Measurements from ENCODE around the gene DMC1. TPM values are rescaled to one million over a fixed set of nuclear protein-coding genes. Genes with fewer than 3 reads are reported as not detected.
A peak's percentile ranks its signal among the peaks of the same experiment; 100 is the strongest.

The DMC1 gene
- total and polyA plus RNA-seq, 2 of the 13 experiments (the other 11 are each of a cell fraction or from before 2014, with no cell fraction given), result 0.82 TPM; not detected in 1

DNA sequence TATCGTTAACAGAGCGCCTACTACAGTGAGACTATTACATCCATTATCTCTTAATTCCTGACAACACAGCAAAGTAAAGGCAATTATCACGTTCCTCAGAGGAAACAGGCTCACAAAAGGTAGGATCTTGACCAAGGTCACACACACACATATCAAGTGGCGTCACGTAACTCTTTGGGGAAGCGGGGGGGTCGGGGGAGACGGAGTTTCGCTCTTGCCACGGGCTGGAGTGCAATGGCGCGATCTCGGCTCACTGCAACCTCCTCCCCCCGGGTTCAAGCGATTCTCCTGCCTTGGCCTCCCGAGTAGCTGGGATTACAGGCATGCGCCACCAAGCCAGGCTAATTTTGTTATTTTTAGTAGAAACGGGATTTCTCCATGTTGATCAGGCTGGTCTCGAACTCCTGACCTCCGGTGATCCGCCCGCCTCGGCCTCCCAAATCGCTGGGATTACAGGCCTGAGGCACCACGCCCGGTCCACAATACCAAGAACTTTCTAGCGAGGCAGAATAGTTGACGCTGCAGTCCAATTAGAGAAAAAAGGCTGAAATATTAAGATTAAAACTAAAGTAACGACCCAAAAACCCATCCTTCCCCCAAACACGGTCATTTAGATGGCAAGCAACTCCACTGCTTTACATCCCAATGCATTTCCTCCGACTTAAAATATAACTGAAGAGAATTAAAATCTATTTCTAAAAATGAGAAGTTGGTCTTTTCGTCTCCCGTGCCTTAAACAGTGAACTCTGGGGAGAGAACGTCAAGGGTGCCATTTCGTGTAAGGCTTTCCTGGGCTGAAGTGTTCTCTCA is 65.0 kb downstream of the DMC1 start (continued):
- TF ChIP-seq, protein P1, sequence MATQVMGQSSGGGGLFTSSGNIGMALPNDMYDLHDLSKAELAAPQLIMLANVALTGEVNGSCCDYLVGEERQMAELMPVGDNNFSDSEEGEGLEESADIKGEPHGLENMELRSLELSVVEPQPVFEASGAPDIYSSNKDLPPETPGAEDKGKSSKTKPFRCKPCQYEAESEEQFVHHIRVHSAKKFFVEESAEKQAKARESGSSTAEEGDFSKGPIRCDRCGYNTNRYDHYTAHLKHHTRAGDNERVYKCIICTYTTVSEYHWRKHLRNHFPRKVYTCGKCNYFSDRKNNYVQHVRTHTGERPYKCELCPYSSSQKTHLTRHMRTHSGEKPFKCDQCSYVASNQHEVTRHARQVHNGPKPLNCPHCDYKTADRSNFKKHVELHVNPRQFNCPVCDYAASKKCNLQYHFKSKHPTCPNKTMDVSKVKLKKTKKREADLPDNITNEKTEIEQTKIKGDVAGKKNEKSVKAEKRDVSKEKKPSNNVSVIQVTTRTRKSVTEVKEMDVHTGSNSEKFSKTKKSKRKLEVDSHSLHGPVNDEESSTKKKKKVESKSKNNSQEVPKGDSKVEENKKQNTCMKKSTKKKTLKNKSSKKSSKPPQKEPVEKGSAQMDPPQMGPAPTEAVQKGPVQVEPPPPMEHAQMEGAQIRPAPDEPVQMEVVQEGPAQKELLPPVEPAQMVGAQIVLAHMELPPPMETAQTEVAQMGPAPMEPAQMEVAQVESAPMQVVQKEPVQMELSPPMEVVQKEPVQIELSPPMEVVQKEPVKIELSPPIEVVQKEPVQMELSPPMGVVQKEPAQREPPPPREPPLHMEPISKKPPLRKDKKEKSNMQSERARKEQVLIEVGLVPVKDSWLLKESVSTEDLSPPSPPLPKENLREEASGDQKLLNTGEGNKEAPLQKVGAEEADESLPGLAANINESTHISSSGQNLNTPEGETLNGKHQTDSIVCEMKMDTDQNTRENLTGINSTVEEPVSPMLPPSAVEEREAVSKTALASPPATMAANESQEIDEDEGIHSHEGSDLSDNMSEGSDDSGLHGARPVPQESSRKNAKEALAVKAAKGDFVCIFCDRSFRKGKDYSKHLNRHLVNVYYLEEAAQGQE (IDR thresholded peaks at IDR 0.05; ENCODE audit: borderline replicate concordance in 1 of 2, low read depth in 1 of 2, low read length in 2 of 2), result no peak
- TF ChIP-seq, protein P2, sequence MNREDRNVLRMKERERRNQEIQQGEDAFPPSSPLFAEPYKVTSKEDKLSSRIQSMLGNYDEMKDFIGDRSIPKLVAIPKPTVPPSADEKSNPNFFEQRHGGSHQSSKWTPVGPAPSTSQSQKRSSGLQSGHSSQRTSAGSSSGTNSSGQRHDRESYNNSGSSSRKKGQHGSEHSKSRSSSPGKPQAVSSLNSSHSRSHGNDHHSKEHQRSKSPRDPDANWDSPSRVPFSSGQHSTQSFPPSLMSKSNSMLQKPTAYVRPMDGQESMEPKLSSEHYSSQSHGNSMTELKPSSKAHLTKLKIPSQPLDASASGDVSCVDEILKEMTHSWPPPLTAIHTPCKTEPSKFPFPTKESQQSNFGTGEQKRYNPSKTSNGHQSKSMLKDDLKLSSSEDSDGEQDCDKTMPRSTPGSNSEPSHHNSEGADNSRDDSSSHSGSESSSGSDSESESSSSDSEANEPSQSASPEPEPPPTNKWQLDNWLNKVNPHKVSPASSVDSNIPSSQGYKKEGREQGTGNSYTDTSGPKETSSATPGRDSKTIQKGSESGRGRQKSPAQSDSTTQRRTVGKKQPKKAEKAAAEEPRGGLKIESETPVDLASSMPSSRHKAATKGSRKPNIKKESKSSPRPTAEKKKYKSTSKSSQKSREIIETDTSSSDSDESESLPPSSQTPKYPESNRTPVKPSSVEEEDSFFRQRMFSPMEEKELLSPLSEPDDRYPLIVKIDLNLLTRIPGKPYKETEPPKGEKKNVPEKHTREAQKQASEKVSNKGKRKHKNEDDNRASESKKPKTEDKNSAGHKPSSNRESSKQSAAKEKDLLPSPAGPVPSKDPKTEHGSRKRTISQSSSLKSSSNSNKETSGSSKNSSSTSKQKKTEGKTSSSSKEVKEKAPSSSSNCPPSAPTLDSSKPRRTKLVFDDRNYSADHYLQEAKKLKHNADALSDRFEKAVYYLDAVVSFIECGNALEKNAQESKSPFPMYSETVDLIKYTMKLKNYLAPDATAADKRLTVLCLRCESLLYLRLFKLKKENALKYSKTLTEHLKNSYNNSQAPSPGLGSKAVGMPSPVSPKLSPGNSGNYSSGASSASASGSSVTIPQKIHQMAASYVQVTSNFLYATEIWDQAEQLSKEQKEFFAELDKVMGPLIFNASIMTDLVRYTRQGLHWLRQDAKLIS (CRISPR knock-in tag; IDR thresholded peaks at IDR 0.05), result no peak
- TF ChIP-seq RBFOX2 (IDR thresholded peaks at IDR 0.05; ENCODE audit: low read depth, low read length) (no peak), RARA (CRISPR knock-in tag; IDR thresholded peaks at IDR 0.05) (peak; percentile 26; the same call in 1 of the 2 replicates), STAG1 (CRISPR knock-in tag; IDR thresholded peaks at IDR 0.05) (no peak), ADNP (CRISPR knock-in tag; IDR thresholded peaks at IDR 0.05) (no peak), ZNF441 (CRISPR knock-in tag; IDR thresholded peaks at IDR 0.05; ENCODE audit: borderline replicate concordance) (peak; percentile 69; the same call in 1 of the 2 replicates), ZFP41 (CRISPR knock-in tag; IDR thresholded peaks at IDR 0.05; ENCODE audit: borderline replicate concordance) (no peak), RAD51 (IDR thresholded peaks at IDR 0.05; ENCODE audit: borderline replicate concordance) (no peak), ZNF260 (CRISPR knock-in tag; IDR thresholded peaks at IDR 0.05; ENCODE audit: borderline replicate concordance, low read depth) (no peak), ZNF430 (CRISPR knock-in tag; IDR thresholded peaks at IDR 0.05) (no peak), ZNF121 (CRISPR knock-in tag; IDR thresholded peaks at IDR 0.05) (peak; percentile 25; the same call in 1 of the 2 replicates), SOX13 (IDR thresholded peaks at IDR 0.05) (no peak), SOX13 (CRISPR knock-in tag; conservative IDR thresholded peaks at IDR 0.05 in 1 of 2, IDR thresholded peaks at IDR 0.05 in 1 of 2) (peak in 1 of 2 experiments; percentile 5; a peak in 1 of 4 replicates), ZSCAN9 (CRISPR knock-in tag; IDR thresholded peaks at IDR 0.05; ENCODE audit: borderline replicate concordance) (no peak), RCOR2 (CRISPR knock-in tag; IDR thresholded peaks at IDR 0.05) (no peak)
- TF ChIP-seq, protein P3, sequence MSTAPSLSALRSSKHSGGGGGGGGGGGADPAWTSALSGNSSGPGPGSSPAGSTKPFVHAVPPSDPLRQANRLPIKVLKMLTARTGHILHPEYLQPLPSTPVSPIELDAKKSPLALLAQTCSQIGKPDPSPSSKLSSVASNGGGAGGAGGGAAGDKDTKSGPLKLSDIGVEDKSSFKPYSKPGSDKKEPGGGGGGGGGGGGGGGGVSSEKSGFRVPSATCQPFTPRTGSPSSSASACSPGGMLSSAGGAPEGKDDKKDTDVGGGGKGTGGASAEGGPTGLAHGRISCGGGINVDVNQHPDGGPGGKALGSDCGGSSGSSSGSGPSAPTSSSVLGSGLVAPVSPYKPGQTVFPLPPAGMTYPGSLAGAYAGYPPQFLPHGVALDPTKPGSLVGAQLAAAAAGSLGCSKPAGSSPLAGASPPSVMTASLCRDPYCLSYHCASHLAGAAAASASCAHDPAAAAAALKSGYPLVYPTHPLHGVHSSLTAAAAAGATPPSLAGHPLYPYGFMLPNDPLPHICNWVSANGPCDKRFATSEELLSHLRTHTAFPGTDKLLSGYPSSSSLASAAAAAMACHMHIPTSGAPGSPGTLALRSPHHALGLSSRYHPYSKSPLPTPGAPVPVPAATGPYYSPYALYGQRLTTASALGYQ (CRISPR knock-in tag; IDR thresholded peaks at IDR 0.05), result no peak
- TF ChIP-seq, protein P4, sequence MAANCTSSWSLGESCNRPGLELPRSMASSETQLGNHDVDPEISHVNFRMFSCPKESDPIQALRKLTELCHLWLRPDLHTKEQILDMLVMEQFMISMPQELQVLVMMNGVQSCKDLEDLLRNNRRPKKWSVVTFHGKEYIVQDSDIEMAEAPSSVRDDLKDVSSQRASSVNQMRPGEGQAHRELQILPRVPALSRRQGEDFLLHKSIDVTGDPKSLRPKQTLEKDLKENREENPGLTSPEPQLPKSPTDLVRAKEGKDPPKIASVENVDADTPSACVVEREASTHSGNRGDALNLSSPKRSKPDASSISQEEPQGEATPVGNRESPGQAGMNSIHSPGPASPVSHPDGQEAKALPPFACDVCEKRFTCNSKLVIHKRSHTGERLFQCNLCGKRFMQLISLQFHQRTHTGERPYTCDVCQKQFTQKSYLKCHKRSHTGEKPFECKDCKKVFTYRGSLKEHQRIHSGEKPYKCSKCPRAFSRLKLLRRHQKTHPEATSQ (CRISPR knock-in tag; IDR thresholded peaks at IDR 0.05; ENCODE audit: borderline replicate concordance), result no peak
